GM18868 (cell line): ENCODE data around the gene AZIN2.
"Not testable (repeated sequence)": the region's sequence is repeated elsewhere in the genome, so short reads cannot be mapped to it uniquely, and the experiment has no call there.

ENCODE experiments used
- ATAC-seq: cut with Tn5 transposase; IDR thresholded peaks from one replicate; pipeline ENCODE4 v1.9.1; 2021; ENCODE audit warnings: mild to moderate bottlenecking, moderate library complexity; ENCODE audit not compliant: unreplicated experiment

Gene AZIN2

GRCh38 chr1:33093004-33093403 lies 12.1 kb downstream of the AZIN2 start:
- no peak for ATAC-seq

- ATAC-seq = no peak
These were observed 13.5 kb downstream of the AZIN2 start for GRCh38 chr1:33094486-33094885.

GRCh38 chr1:33094971-33095604 lies 14.1 kb downstream of the AZIN2 start:
- no peak for ATAC-seq

GRCh38 chr1:33096363-33097005 lies 15.5 kb downstream of the AZIN2 start:
- ATAC-seq = no peak

GRCh38 chr1:33097137-33097611 lies 16.2 kb downstream of the AZIN2 start:
- ATAC-seq = no peak

- ATAC-seq = no peak
These were observed 16.8 kb downstream of the AZIN2 start for GRCh38 chr1:33097762-33098161.

- no peak for ATAC-seq
These were observed 17.4 kb downstream of the AZIN2 start for GRCh38 chr1:33098371-33098770.

- ATAC-seq = no peak
These were observed 18.6 kb downstream of the AZIN2 start for GRCh38 chr1:33099290-33100118.

- ATAC-seq = not testable (repeated sequence)
These were observed 19.1 kb downstream of the AZIN2 start for GRCh38 chr1:33100119-33100415.

- ATAC-seq = no peak
These were observed 29.5 kb downstream of the AZIN2 start for GRCh38 chr1:33110477-33110876.

GRCh38 chr1:33111965-33112364 lies 31.0 kb downstream of the AZIN2 start:
- ATAC-seq = no peak

- no peak for ATAC-seq
These were observed 36.6 kb downstream of the AZIN2 start for GRCh38 chr1:33117440-33118085.

GRCh38 chr1:33118274-33118673 lies 37.3 kb downstream of the AZIN2 start:
- ATAC-seq = no peak

- ATAC-seq = no peak
These were observed 38.1 kb downstream of the AZIN2 start for GRCh38 chr1:33119050-33119449.

GRCh38 chr1:33119532-33120217 lies 38.7 kb downstream of the AZIN2 start:
- no peak for ATAC-seq

- ATAC-seq = no peak
These were observed 39.7 kb downstream of the AZIN2 start for GRCh38 chr1:33120436-33121231.

- ATAC-seq = no peak
These were observed 40.8 kb downstream of the AZIN2 start for GRCh38 chr1:33121728-33122127.

- no peak for ATAC-seq
These were observed 41.7 kb downstream of the AZIN2 start for GRCh38 chr1:33122483-33123178.

- no peak for ATAC-seq
These were observed 42.3 kb downstream of the AZIN2 start for GRCh38 chr1:33123266-33123665.
